ENCODE measurements around the gene AGPAT4. TPM values are rescaled to one million over a fixed set of nuclear protein-coding genes. Genes with fewer than 3 reads are reported as not detected.

The AGPAT4 gene
- total RNA-seq, 1 experiment from 2014 or later, result 15.5 TPM

GRCh38 chr6:161233986-161234661, 39.7 kb downstream of the AGPAT4 start:
- Histone ChIP-seq H4K20me1 (ENCODE audit: insufficient read depth) (no peaks in the 10 kb centered on the region), H3K9me3 (ENCODE audit: control insufficient read depth in 1 of 2, insufficient read depth in 1 of 2, low read depth in 1 of 2, low read length in 2 of 2) (no peaks in the 10 kb centered on the region), H3K27me3 (ENCODE audit: insufficient read depth, low read length) (no peaks in the 10 kb centered on the region), H3K4me1 (ENCODE audit: control insufficient read depth in 1 of 2, insufficient read depth in 2 of 2, low read length in 2 of 2) (peaks cover 0 to 26% of the 10 kb centered on the region in 2 experiments; a peak in 2 of 4 replicates), H3K4me3 (replicated peaks in 1 of 2; ENCODE audit: low read depth in 1 of 2, low read length in 2 of 2) (no peak overlapping the region), H3K9ac (ENCODE audit: low read length) (no peak overlapping the region), H3K36me3 (ENCODE audit: control insufficient read depth in 1 of 2, insufficient read depth in 2 of 2, low read length in 2 of 2) (no peaks in the 10 kb centered on the region), H3K27ac (ENCODE audit: low read depth, low read length) (no peak overlapping the region), H3K79me2 (ENCODE audit: insufficient read depth, low read length) (no peaks in the 10 kb centered on the region), H3K9me2 (ENCODE audit: insufficient read depth) (no peaks in the 10 kb centered on the region), H2AFZ (ENCODE audit: low read depth, low read length, poor library complexity, severe bottlenecking) (no peak overlapping the region), H3K4me2 (ENCODE audit: low read length) (peak overlapping the region; percentile 38)
- CTCF ChIA-PET, result no interaction called here
- RAD21 ChIA-PET (ENCODE audit: low non-redundant PET in 1 of 2, low total read pairs in 2 of 2, uncharacterized antibody in 2 of 2, unreplicated experiment in 2 of 2), result no interaction called here
- peak; percentile 54; the same call in 1 of the 2 replicates for ATAC-seq
- POLR2A ChIA-PET, result no interaction called here
- intact Hi-C loops (cut with micrococcal nuclease), result no loop called here
- TF ChIP-seq POLR2A (IDR thresholded peaks at IDR 0.05; ENCODE audit: borderline replicate concordance, extremely low read depth, insufficient read depth, insufficient read length), result no peak
- TF ChIP-seq POLR2AphosphoS5 (IDR thresholded peaks at IDR 0.05; ENCODE audit: low read depth, low read length), result peak; percentile 36; the same call in 1 of the 2 replicates
- TF ChIP-seq REST (IDR thresholded peaks at IDR 0.05; ENCODE audit: low read depth), result no peak
- TF ChIP-seq FOSL1 (IDR thresholded peaks at IDR 0.05; ENCODE audit: low read depth), result peak; percentile 42; the same call in 1 of the 2 replicates
- TF ChIP-seq JUND (IDR thresholded peaks at IDR 0.05), result peak; percentile 41
- TF ChIP-seq CBX3 (IDR thresholded peaks at IDR 0.05; ENCODE audit: low read depth), result peak; percentile 28; the same call in 1 of the 2 replicates
- TF ChIP-seq EZH2phosphoT487 (IDR thresholded peaks at IDR 0.05; ENCODE audit: borderline replicate concordance), result no peak
- TF ChIP-seq CEBPB (IDR thresholded peaks at IDR 0.05; ENCODE audit: low read depth), result peak; percentile 50; the same call in 1 of the 2 replicates
- TF ChIP-seq ZNF274 (IDR thresholded peaks at IDR 0.05; ENCODE audit: low read depth, low read length), result no peak
- DNase-seq (ENCODE audit: low read depth, low spot score), result peak; percentile 13
- BruUV-seq (replicated peaks), result no TSS peak

Data from HCT116 (cell line).